ENCODE results near the gene P2RX2.

The P2RX2 gene

GRCh38 chr12:132668191-132669088 is 49.9 kb downstream of the P2RX2 start:
- no peak for DNase-seq

- no peak for DNase-seq
These were observed 50.7 kb downstream of the P2RX2 start for GRCh38 chr12:132669166-132669879.
